Measurements from ENCODE around the gene RTF1.

- no peak for TF ChIP-seq POLR2A (IDR thresholded peaks at IDR 0.05; ENCODE audit: low read depth, low read length)
- TF ChIP-seq POLR2AphosphoS5 (IDR thresholded peaks at IDR 0.05; ENCODE audit: low read depth, low read length): no peak
- TF ChIP-seq TAF1 (IDR thresholded peaks at IDR 0.05; ENCODE audit: borderline replicate concordance, low read depth, low read length): no peak
These were observed 78.2 kb downstream of the RTF1 start for GRCh38 chr15:41494922-41495735.

All from GM12892 (cell line).